Heart left ventricle (tissue), 16 donors: ENCODE data around the gene KRT34. TPM values are rescaled to one million over a fixed set of nuclear protein-coding genes. Genes with fewer than 3 reads are reported as not detected.

Source experiments
- ATAC-seq, 4 donors: fragments of 200-7000 bp; cut with Tn5 transposase; one replicate each; pipeline ENCODE4 v1.9.1; 2020 to 2022; ENCODE audit warnings: moderate library complexity in 4 of 4, mild to moderate bottlenecking in 3 of 4, moderate number of reproducible peaks in 1 of 4
- DNase-seq, 5 donors: peaks; one replicate each; pipeline ENCODE4 v3.0.0-alpha.2; 2020
- H3K27ac ChIP-seq, 12 donors: fragments of 200-600 bp; sonication (generic) in 4 of 12; one replicate each; pipeline versions ENCODE4 v1.5.0 to v1.8.0; 2016 to 2022; ENCODE audit warnings: mild to moderate bottlenecking in 2 of 12
- H3K27me3 ChIP-seq, 9 donors: fragments of 200-600 bp; sonication (generic) in 2 of 9; one replicate each; pipeline versions ENCODE4 v1.5.1 to v1.8.0; 2016 to 2022; ENCODE audit warnings: mild to moderate bottlenecking in 3 of 9
- H3K36me3 ChIP-seq, 9 donors: fragments of 200-600 bp; sonication (generic) in 2 of 9; one replicate each; pipeline versions ENCODE4 v1.5.0 to v1.8.0; 2018 to 2022; ENCODE audit warnings: mild to moderate bottlenecking in 2 of 9
- H3K4me1 ChIP-seq, 12 donors: fragments of 200-600 bp; sonication (generic) in 4 of 12; one replicate each; pipeline versions ENCODE4 v1.5.0 to v1.8.0; 2016 to 2022; ENCODE audit warnings: mild to moderate bottlenecking in 3 of 12
- H3K4me3 ChIP-seq, 12 donors: fragments of 200-600 bp; sonication (generic) in 4 of 12; one replicate each; pipeline versions ENCODE4 v1.5.0 to v1.8.0; 2017 to 2022; ENCODE audit warnings: mild to moderate bottlenecking in 9 of 12, moderate library complexity in 4 of 12
- H3K9me3 ChIP-seq, 12 donors: fragments of 200-600 bp; sonication (generic) in 4 of 12; one replicate each; pipeline versions ENCODE4 v1.5.0 to v1.8.0; 2016 to 2022; ENCODE audit warnings: mild to moderate bottlenecking in 1 of 12
- CTCF ChIP-seq, 12 donors: fragments of 200-600 bp; sonication (generic) in 4 of 12; IDR thresholded peaks; one replicate each; pipeline versions ENCODE4 v1.5.0 to v1.8.0; 2018 to 2022; ENCODE audit warnings: antibody characterized with exemption in 12 of 12, mild to moderate bottlenecking in 5 of 12
- POLR2A ChIP-seq, 2 donors: fragments of 450-650 bp; IDR thresholded peaks; one replicate each; pipeline ENCODE4 v1.6.1; 2017; ENCODE audit warnings: antibody characterized with exemption in 2 of 2, mild to moderate bottlenecking in 2 of 2, moderate library complexity in 2 of 2
- WGBS, 4 donors: extraction: QIAGEN DNeasy Blood & Tissue Kit in 2 of 4; methylation state at CpG; one replicate each; pipeline versions ENCODE4 v1.1.5 to v1.1.7; 2013 to 2018; 5-methylcytosine and 5-hydroxymethylcytosine counted together
- intact Hi-C, 10 donors: fragments of 100-400 bp; cut with DNase I; formaldehyde crosslinking; loops; one replicate each; pipeline versions ENCODE4 v1.11.1 to v1.14.2; 2022
- polyA plus RNA-seq, 2 donors: library from polyadenylated mRNA; stranded (reverse); fragments of 200-250 nt; gene quantifications; one replicate each; pipeline ENCODE4 v1.2.3, GENCODE V29; 2013
- total RNA-seq, 9 donors: library from RNA; depleted of rRNA in 2 of 9; stranded (reverse); fragments of >200 nt in 2 of 9; fragmentation: NEBNext Ultra II Directional in 3 of 9; extraction: Animal tissue kit (Norgen Biotek cat#: 25700) in 3 of 9; gene quantifications; one replicate each; pipeline versions ENCODE4 v1.1.0 to v1.2.4, GENCODE V29; 2016 to 2023
- donor health status: ischemic (EF 13 %, LVEDD 7.1; RV severe dilation, severe dysfunction).
- donor health status: healthy with polysubstance abuse.
- donor health status: DM: no; HTN: yes; CAD: no.
- donor health status: DM: no; HTN: no; CAD: no.
- donor health status: ischemic (EF 25% LVEDD 6.9; RV normal size, moderate dysfunction).
- donor health status: ischemic (EF 25% LVEDD 5.7; RV mildly dilated, moderate dysfunction).
- donor health status: healthy.
- donor health status: DM: yes; HTN: yes; CAD: no.
- donor health status: ischemic (EF 35%, LVEDD 5.7; RV mildly dilated, moderate dysfunction).
- donor health status: nonischemic (EF 11% LVEDD 7.7; RV severe dilation, severe dysfunction).
- donor health status: DM: yes; HTN: yes; CAD: no.
- donor health status: PGD.
- donor health status: ischemic (EF 29% LVEDD 5.4; RV normal size, mild dysfunction).
- donor health status: nonischemic (EF 23%, LVEDD 6.1; RV moderate dilation, normal function).

Gene KRT34
- total and polyA plus RNA-seq, 11 donors, result not detected

GRCh38 chr17:41421617-41422016 is 39.5 kb upstream of the KRT34 start:
- DNase-seq (no peak), ATAC-seq (no peak)
- TF ChIP-seq POLR2A (IDR thresholded peaks at IDR 0.05), result no peak
- no peak for TF ChIP-seq CTCF (IDR thresholded peaks at IDR 0.05)
- Histone ChIP-seq H3K27ac (no peak overlapping the region), H3K4me3 (no peak overlapping the region), H3K27me3 (peaks cover 0 to 5% (median 0%) of the 10 kb centered on the region in 9 donors), H3K4me1 (peaks cover 0 to 8% (median under 1%) of the 10 kb centered on the region in 12 donors), H3K9me3 (no peaks in the 10 kb centered on the region), H3K36me3 (no peaks in the 10 kb centered on the region)
- intact Hi-C loops, result no loop called here
- 62 to 80% (median 69%) methylated on average over 4 of the region's 4 CpGs for WGBS, 4 donors

- ATAC-seq (no peak), DNase-seq (no peak)
- no peaks in the 10 kb centered on the region for H3K36me3 ChIP-seq
- intact Hi-C loops, result no loop called here
- H3K9me3 ChIP-seq, result no peaks in the 10 kb centered on the region
- TF ChIP-seq POLR2A (IDR thresholded peaks at IDR 0.05), result no peak
- TF ChIP-seq CTCF (IDR thresholded peaks at IDR 0.05), result no peak
- peaks cover 0 to under 1% (median 0%) of the 10 kb centered on the region in 9 donors for H3K27me3 ChIP-seq
- WGBS, 4 donors, result 75 to 84% (median 82%) methylated on average over 9 of the region's 9 CpGs
- no peak overlapping the region for H3K27ac ChIP-seq
- peaks cover 0 to 9% (median 4%) of the 10 kb centered on the region in 12 donors for H3K4me1 ChIP-seq
- H3K4me3 ChIP-seq, result no peak overlapping the region
Measured at GRCh38 chr17:41421116-41421515, 39.0 kb upstream of the KRT34 start.

- ATAC-seq (no peak), DNase-seq (no peak)
- no peak overlapping the region for H3K4me3 ChIP-seq
- no peaks in the 10 kb centered on the region for H3K9me3 ChIP-seq
- TF ChIP-seq POLR2A (IDR thresholded peaks at IDR 0.05), result no peak
- no peak for TF ChIP-seq CTCF (IDR thresholded peaks at IDR 0.05)
- H3K27ac ChIP-seq, result no peak overlapping the region
- H3K27me3 ChIP-seq, result no peaks in the 10 kb centered on the region
- WGBS, 4 donors, result 62 to 69% (median 65%) methylated on average over 4 of the region's 4 CpGs
- H3K36me3 ChIP-seq, result no peaks in the 10 kb centered on the region
- intact Hi-C loops, result no loop called here
- H3K4me1 ChIP-seq, result peaks cover 0 to 14% (median 4%) of the 10 kb centered on the region in 12 donors
Measured at GRCh38 chr17:41420134-41420533, 38.0 kb upstream of the KRT34 start.

GRCh38 chr17:41419716-41420115 is 37.6 kb upstream of the KRT34 start:
- no peak for DNase-seq
- ATAC-seq, result no peak
- peaks cover 0 to 14% (median 4%) of the 10 kb centered on the region in 12 donors for H3K4me1 ChIP-seq
- H3K27me3 ChIP-seq, result no peaks in the 10 kb centered on the region
- no peak overlapping the region for H3K27ac ChIP-seq
- 88 to 94% (median 93%) methylated on average over 3 to 4 of the region's 4 CpGs for WGBS, 4 donors
- H3K36me3 ChIP-seq, result no peaks in the 10 kb centered on the region
- H3K9me3 ChIP-seq, result no peaks in the 10 kb centered on the region
- H3K4me3 ChIP-seq, result no peak overlapping the region
- TF ChIP-seq POLR2A (IDR thresholded peaks at IDR 0.05) (no peak), CTCF (IDR thresholded peaks at IDR 0.05) (no peak)
- intact Hi-C loops, result no loop called here
